ENCODE results near the gene FAM167B.

The FAM167B gene

GRCh38 chr1:32224285-32224684 lies 22.7 kb upstream of the FAM167B start:
- peaks cover 47% of the 10 kb centered on the region for H3K79me2 ChIP-seq (ENCODE audit: insufficient read depth, low read length)
- H2AFZ ChIP-seq (ENCODE audit: low read depth, low read length): no peak overlapping the region
- no peak overlapping the region for H3K27ac ChIP-seq (ENCODE audit: low read length)
- H3K36me3 ChIP-seq (ENCODE audit: insufficient read depth, low read length): peaks cover 55% of the 10 kb centered on the region
- peak overlapping the region; percentile 77; the same call in 1 of the 2 replicates for H3K9ac ChIP-seq (ENCODE audit: low read depth, low read length)
- TF ChIP-seq, protein P1, sequence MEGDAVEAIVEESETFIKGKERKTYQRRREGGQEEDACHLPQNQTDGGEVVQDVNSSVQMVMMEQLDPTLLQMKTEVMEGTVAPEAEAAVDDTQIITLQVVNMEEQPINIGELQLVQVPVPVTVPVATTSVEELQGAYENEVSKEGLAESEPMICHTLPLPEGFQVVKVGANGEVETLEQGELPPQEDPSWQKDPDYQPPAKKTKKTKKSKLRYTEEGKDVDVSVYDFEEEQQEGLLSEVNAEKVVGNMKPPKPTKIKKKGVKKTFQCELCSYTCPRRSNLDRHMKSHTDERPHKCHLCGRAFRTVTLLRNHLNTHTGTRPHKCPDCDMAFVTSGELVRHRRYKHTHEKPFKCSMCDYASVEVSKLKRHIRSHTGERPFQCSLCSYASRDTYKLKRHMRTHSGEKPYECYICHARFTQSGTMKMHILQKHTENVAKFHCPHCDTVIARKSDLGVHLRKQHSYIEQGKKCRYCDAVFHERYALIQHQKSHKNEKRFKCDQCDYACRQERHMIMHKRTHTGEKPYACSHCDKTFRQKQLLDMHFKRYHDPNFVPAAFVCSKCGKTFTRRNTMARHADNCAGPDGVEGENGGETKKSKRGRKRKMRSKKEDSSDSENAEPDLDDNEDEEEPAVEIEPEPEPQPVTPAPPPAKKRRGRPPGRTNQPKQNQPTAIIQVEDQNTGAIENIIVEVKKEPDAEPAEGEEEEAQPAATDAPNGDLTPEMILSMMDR (IDR thresholded peaks at IDR 0.05; ENCODE audit: borderline replicate concordance, extremely low read depth, low read length, poor library complexity, severe bottlenecking): no peak
- no peaks in the 10 kb centered on the region for H3K27me3 ChIP-seq (ENCODE audit: insufficient read depth, low read length, poor library complexity)
- H3K4me3 ChIP-seq (ENCODE audit: low read depth in 1 of 2, low read length in 2 of 2): peak overlapping the region in 1 of 2 experiments; percentile 41; a peak in 1 of 4 replicates
- H3K4me2 ChIP-seq (ENCODE audit: insufficient read depth, low read length): peak overlapping the region; percentile 70
- H3K9me3 ChIP-seq (ENCODE audit: insufficient read depth, low read length, severe bottlenecking): no peaks in the 10 kb centered on the region
- DNase-seq (no peak), ATAC-seq (ENCODE audit: insufficient read depth, low read depth) (no peak)
- peaks cover 34% of the 10 kb centered on the region for H3K4me1 ChIP-seq (ENCODE audit: insufficient read depth, low read length)
- H4K20me1 ChIP-seq (ENCODE audit: insufficient read depth, low read length): peaks cover 8% of the 10 kb centered on the region; the same call in 1 of the 2 replicates

- no peaks in the 10 kb centered on the region for H3K9me3 ChIP-seq (ENCODE audit: insufficient read depth, low read length, severe bottlenecking)
- TF ChIP-seq, protein P1 (IDR thresholded peaks at IDR 0.05; ENCODE audit: borderline replicate concordance, extremely low read depth, low read length, poor library complexity, severe bottlenecking): no peak
- no peak for TF ChIP-seq EZH2 (IDR thresholded peaks at IDR 0.05; ENCODE audit: borderline replicate concordance, low read depth, low read length, severe bottlenecking)
- ATAC-seq (ENCODE audit: insufficient read depth, low read depth): no peak
- H3K4me2 ChIP-seq (ENCODE audit: insufficient read depth, low read length): no peak overlapping the region
- no peak for DNase-seq
- peaks cover 6% of the 10 kb centered on the region; the same call in 1 of the 2 replicates for H4K20me1 ChIP-seq (ENCODE audit: insufficient read depth, low read length)
- peaks cover 15% of the 10 kb centered on the region for H3K79me2 ChIP-seq (ENCODE audit: insufficient read depth, low read length)
- no peaks in the 10 kb centered on the region for H3K27me3 ChIP-seq (ENCODE audit: insufficient read depth, low read length, poor library complexity)
- H3K4me3 ChIP-seq (ENCODE audit: low read depth in 1 of 2, low read length in 2 of 2): no peak overlapping the region
- no peak overlapping the region for H3K9ac ChIP-seq (ENCODE audit: low read depth, low read length)
- no peak overlapping the region for H2AFZ ChIP-seq (ENCODE audit: low read depth, low read length)
- peaks cover 10% of the 10 kb centered on the region for H3K4me1 ChIP-seq (ENCODE audit: insufficient read depth, low read length)
- H3K36me3 ChIP-seq (ENCODE audit: insufficient read depth, low read length): peaks cover 73% of the 10 kb centered on the region
- H3K27ac ChIP-seq (ENCODE audit: low read length): no peak overlapping the region
Measured at GRCh38 chr1:32228771-32229170, 18.3 kb upstream of the FAM167B start.

GRCh38 chr1:32231843-32232432 lies 15.1 kb upstream of the FAM167B start:
- no peaks in the 10 kb centered on the region for H3K4me1 ChIP-seq (ENCODE audit: insufficient read depth, low read length)
- peaks cover 48% of the 10 kb centered on the region for H3K36me3 ChIP-seq (ENCODE audit: insufficient read depth, low read length)
- H3K4me3 ChIP-seq (ENCODE audit: low read depth in 1 of 2, low read length in 2 of 2): no peak overlapping the region
- ATAC-seq (ENCODE audit: insufficient read depth, low read depth): peak; percentile 31; the same call in 2 of the 3 replicates
- H3K27ac ChIP-seq (ENCODE audit: low read length): no peak overlapping the region
- no peak overlapping the region for H3K4me2 ChIP-seq (ENCODE audit: insufficient read depth, low read length)
- H2AFZ ChIP-seq (ENCODE audit: low read depth, low read length): no peak overlapping the region
- H3K9me3 ChIP-seq (ENCODE audit: insufficient read depth, low read length, severe bottlenecking): no peaks in the 10 kb centered on the region
- no peak overlapping the region for H3K9ac ChIP-seq (ENCODE audit: low read depth, low read length)
- H4K20me1 ChIP-seq (ENCODE audit: insufficient read depth, low read length): no peaks in the 10 kb centered on the region
- TF ChIP-seq EZH2 (IDR thresholded peaks at IDR 0.05; ENCODE audit: borderline replicate concordance, low read depth, low read length, severe bottlenecking): no peak
- TF ChIP-seq, protein P1 (IDR thresholded peaks at IDR 0.05; ENCODE audit: borderline replicate concordance, extremely low read depth, low read length, poor library complexity, severe bottlenecking): no peak
- no peaks in the 10 kb centered on the region for H3K79me2 ChIP-seq (ENCODE audit: insufficient read depth, low read length)
- no peaks in the 10 kb centered on the region for H3K27me3 ChIP-seq (ENCODE audit: insufficient read depth, low read length, poor library complexity)
- DNase-seq: no peak

Data from DND-41 (cell line).